HG03342 (cell line): Measurements from ENCODE around the gene RNU6-7.
A peak's percentile ranks its signal among the peaks of the same experiment; 100 is the strongest.

Source experiments
- ATAC-seq: cut with Tn5 transposase; IDR thresholded peaks from one replicate; pipeline ENCODE4 v1.9.1; 2021; ENCODE audit warnings: mild to moderate bottlenecking, moderate library complexity; ENCODE audit not compliant: unreplicated experiment

The RNU6-7 gene

DNA sequence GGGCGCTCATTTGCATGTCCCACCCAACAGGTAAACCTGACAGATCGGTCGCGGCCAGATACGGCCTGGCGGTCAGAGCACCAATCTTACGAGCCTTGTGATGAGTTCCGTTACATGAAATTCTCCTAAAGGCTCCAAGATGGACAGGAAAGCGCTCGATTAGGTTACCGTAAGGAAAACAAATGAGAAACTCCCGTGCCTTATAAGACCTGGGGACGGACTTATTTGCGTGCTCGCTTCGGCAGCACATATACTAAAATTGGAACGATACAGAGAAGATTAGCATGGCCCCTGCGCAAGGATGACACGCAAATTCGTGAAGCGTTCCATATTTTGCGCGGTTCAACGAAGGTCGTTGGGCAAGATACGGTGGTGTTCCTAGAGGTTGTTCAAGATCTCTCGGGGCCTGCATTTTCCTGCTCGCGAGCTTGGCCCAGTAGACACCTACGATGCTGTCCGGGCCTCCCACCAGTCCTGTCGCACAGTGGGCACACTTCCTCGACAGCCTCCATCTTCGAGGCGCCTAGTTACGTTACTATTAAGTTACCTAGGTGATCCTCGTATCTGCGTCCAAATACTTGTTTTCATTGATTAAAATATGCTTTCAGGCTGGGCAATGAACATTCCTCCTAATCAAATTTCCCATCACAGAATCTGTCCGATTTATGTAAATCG, at the start of gene RNU6-7:
Gene RNU6-7, plus strand, starts transcription at position 230 of the 675 bp plus-strand sequence.
- ATAC-seq, result no peak

DNA sequence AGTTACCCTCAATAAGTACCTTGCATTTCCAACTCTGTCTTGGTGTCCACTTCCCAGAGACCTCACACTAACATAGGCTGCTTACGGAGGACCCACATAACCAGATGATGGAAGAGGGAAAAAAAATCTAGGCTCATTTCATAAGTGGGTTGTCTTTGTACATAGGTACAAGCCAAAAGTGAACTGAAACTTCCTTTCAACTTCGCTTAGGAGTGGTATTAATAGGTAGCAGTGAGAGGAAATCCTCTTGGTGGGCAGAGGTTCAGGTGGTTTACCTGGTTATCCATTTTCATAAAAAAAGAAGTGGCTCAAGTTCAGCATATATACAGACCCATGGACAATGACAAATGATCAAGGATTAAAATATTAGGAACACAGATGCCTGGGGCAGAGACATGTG, 35.8 kb upstream of the RNU6-7 start:
- ATAC-seq, result no peak

DNA sequence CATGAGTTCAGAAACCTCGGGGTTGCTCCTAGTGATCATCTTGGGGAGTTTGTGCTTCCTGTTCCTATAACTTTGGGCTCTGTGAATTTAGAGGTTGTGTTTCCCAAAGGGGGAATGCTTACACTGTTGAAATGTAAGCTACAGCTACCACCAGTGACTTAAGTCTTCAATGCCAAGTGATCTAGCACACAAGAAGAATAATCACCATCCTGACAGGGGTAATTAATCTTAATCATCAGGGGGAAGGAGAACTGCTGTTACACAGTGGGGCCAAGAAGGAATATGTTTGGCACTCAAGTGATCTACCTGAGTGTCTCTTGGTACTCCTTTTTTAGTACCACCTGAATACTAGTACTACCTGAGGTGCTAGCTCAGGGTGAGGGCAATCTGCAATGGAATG, 34.9 kb upstream of the RNU6-7 start:
- no peak for ATAC-seq

- no peak for ATAC-seq
Observed at GRCh38 chr14:32167907-32168306, 33.9 kb upstream of the RNU6-7 start.

DNA sequence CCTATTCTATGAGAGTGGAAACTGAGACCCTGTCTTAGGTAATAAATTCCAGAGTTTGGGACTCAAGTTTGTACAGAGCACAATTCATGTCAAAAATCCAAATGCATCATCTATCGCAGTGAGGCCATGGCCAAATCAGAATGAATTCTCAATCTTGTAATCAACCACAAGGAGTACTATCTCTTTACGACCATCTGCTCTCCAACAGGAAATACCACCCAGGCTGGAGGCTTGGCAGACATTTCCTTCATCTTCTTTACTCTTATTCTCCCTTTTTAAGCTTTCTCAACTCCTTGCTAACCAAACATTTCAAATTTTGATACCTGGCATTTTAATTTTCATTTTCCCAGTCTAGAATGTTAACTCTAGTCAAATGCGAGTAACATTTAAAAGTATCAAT, 32.7 kb upstream of the RNU6-7 start:
- ATAC-seq, result no peak

- no peak for ATAC-seq
Observed at GRCh38 chr14:32171469-32171868, 30.4 kb upstream of the RNU6-7 start.

GRCh38 chr14:32183151-32184058, 18.4 kb upstream of the RNU6-7 start:
- ATAC-seq, result no peak

GRCh38 chr14:32185097-32185496, 16.7 kb upstream of the RNU6-7 start:
- ATAC-seq, result no peak

DNA sequence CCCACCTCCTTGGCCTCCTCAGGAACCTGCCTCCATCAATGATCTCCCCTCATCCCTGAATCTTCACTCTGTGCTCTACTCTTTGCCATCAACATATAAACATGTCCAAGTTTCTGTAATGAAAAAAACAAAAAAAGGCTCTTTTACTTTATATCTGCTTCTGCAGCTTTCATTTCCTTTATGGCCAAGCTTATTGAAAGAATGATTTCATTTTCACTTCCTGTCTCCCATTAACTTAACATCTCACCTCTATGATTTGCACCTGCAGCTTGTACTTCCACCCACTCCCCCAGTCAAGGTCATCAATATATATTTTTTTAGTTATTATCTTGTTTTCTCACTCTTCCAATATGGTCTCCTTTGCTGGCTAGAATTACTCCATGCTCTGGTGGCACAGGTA, 15.6 kb upstream of the RNU6-7 start:
- no peak for ATAC-seq

- no peak for ATAC-seq
Observed at GRCh38 chr14:32189811-32190210, 12.0 kb upstream of the RNU6-7 start.

DNA sequence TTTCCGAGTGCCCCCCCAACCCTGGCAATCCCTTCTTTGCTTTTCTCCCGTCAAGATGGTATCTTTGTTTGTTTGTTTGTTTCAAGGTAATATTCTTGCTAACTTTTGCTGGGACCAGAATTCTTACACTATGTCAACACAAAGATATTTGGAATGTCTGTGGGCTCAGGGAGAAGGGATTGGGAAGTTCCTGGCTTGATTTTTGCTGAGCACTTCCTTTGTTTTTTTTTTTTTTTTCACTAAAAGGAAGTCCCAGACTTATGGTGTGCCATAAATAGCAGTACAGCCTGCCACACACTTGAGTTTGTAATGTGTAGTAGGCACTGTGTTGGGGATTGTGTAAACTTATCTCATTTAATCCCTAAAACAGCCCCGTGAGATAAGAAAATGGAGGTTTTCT, 11.2 kb upstream of the RNU6-7 start:
- no peak for ATAC-seq

GRCh38 chr14:32192712-32193373, 9.0 kb upstream of the RNU6-7 start:
- ATAC-seq, result no peak

GRCh38 chr14:32193532-32193931, 8.3 kb upstream of the RNU6-7 start:
- no peak for ATAC-seq

- no peak for ATAC-seq
Observed at GRCh38 chr14:32195636-32196035, 6.2 kb upstream of the RNU6-7 start.

GRCh38 chr14:32197919-32198318, 3.9 kb upstream of the RNU6-7 start:
- ATAC-seq, result peak; percentile 42

GRCh38 chr14:32200368-32201192, 1.3 kb upstream of the RNU6-7 start:
- ATAC-seq, result no peak

- peak; percentile 53 for ATAC-seq
Observed at GRCh38 chr14:32201193-32201815, 541 bp upstream of the RNU6-7 start.

- ATAC-seq, result no peak
Observed at GRCh38 chr14:32202491-32202997, 699 bp downstream of the RNU6-7 start.

DNA sequence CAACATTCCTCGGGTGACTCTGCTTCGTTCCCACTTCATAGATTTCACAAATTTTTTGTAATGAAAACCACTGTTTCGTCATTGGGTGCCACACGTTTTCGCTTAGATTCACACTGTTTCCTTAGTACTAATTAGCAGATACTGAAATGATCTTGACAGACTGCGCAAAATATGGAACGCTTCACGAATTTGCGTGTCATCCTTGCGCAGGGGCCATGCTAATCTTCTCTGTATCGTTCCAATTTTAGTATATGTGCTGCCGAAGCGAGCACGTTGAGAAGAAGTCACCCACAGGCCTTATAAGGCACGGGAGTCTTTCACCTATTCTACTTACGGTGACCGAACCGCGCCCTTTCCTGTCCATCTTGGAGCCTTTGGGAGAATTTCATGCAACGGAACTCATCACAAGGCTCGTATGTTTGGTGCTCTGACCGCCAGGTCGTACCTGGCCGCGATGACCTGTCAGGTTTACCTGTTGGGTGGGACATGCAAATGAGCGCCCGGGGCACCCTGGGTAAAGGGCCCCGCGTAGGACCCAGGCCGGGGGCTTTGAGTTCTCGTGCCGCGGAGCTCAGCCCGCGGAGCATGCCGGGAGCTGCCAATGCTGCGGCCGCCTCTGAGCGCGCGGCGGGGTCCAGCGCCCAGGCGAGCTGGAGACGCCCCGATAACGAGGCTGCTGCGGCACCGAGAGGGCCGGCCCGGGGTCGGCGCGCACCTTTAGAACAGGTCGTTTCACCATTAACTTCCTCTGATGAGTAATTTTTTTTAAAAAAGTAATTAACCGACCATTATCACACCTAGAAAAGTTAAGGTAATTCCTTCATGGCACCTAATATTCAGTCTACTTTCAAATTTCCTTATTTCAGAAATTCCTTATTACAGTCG, 1.4 kb downstream of the RNU6-7 start, which contains the start of gene RNU6-8:
Gene RNU6-8, minus strand, starts transcription at position 272 of the 885 bp plus-strand sequence.
- peak; percentile 62 for ATAC-seq
